NCI-H345 (cell line): ENCODE data around the gene PRDM7.
A peak's percentile ranks its signal among the peaks of the same experiment; 100 is the strongest.

ENCODE experiments used
- DNase-seq: peaks from one replicate; lab custom pipeline; 2025; lab: John Stamatoyannopoulos, UW

PRDM7 gene

GRCh38 chr16:90035902-90036301, 41.2 kb downstream of the PRDM7 start:
- DNase-seq: no peak

- no peak for DNase-seq
These were observed 42.6 kb downstream of the PRDM7 start for GRCh38 chr16:90034504-90034903.

- no peak for DNase-seq
These were observed 43.7 kb downstream of the PRDM7 start for GRCh38 chr16:90033387-90033786.

GRCh38 chr16:90032674-90033331, 44.3 kb downstream of the PRDM7 start:
- DNase-seq: no peak

GRCh38 chr16:90031931-90032673, 45.0 kb downstream of the PRDM7 start:
- no peak for DNase-seq

- DNase-seq: no peak
These were observed 45.8 kb downstream of the PRDM7 start for GRCh38 chr16:90031186-90031930.

- DNase-seq: no peak
These were observed 48.1 kb downstream of the PRDM7 start for GRCh38 chr16:90028985-90029384.

- DNase-seq: no peak
These were observed 49.5 kb downstream of the PRDM7 start for GRCh38 chr16:90027611-90028010.

- no peak for DNase-seq
These were observed 51.0 kb downstream of the PRDM7 start for GRCh38 chr16:90026135-90026534.

- no peak for DNase-seq
These were observed 54.1 kb downstream of the PRDM7 start for GRCh38 chr16:90023078-90023447.

GRCh38 chr16:90022209-90023077, 54.7 kb downstream of the PRDM7 start:
- DNase-seq: peak; percentile 90

- peak; percentile 16 for DNase-seq
These were observed 56.2 kb downstream of the PRDM7 start for GRCh38 chr16:90020838-90021382.

- DNase-seq: peak; percentile 15
These were observed 56.8 kb downstream of the PRDM7 start for GRCh38 chr16:90020260-90020837.

GRCh38 chr16:90019543-90020259, 57.4 kb downstream of the PRDM7 start:
- peak; percentile 65 for DNase-seq

GRCh38 chr16:90018652-90019542, 58.2 kb downstream of the PRDM7 start, which contains the start of gene DBNDD1:
Gene DBNDD1, minus strand, starts transcription at chr16:90019456. Its CDS starts 115 bp downstream, at chr16:90019341.
- peak; percentile 18 for DNase-seq

GRCh38 chr16:90018297-90018651, 58.9 kb downstream of the PRDM7 start:
- peak; percentile 19 for DNase-seq

- no peak for DNase-seq
These were observed 60.7 kb downstream of the PRDM7 start for GRCh38 chr16:90016339-90016950.

GRCh38 chr16:90015586-90016338, 61.4 kb downstream of the PRDM7 start:
- no peak for DNase-seq
